ENCODE measurements around the gene EPB41L4B. TPM values are rescaled to one million over a fixed set of nuclear protein-coding genes. Genes with fewer than 3 reads are reported as not detected.

The EPB41L4B gene
- total and polyA plus RNA-seq, 2 of the 13 experiments (the other 11 are each of a cell fraction or from before 2014, with no cell fraction given): 17.6 to 22.1 TPM

GRCh38 chr9:109319017-109319625 is 1.7 kb downstream of the EPB41L4B start (continued):
- TF ChIP-seq HMGXB4 (CRISPR knock-in tag; IDR thresholded peaks at IDR 0.05; ENCODE audit: borderline replicate concordance in 1 of 2, low read depth in 1 of 2): peak in 1 of 2 experiments; percentile 40; a peak in 2 of 4 replicates
- no peak for TF ChIP-seq MED13 (CRISPR knock-in tag; IDR thresholded peaks at IDR 0.05)
- TF ChIP-seq CTCF (CRISPR knock-in tag; IDR thresholded peaks at IDR 0.05): no peak
- TF ChIP-seq SAFB2 (CRISPR knock-in tag; IDR thresholded peaks at IDR 0.05; ENCODE audit: borderline replicate concordance, low read depth): no peak
- TF ChIP-seq ARID4A (CRISPR knock-in tag; IDR thresholded peaks at IDR 0.05; ENCODE audit: borderline replicate concordance): peak; percentile 56; the same call in 1 of the 2 replicates
- TF ChIP-seq ZNF773 (CRISPR knock-in tag; IDR thresholded peaks at IDR 0.05; ENCODE audit: borderline replicate concordance): no peak
- TF ChIP-seq KDM5B (CRISPR knock-in tag; IDR thresholded peaks at IDR 0.05; ENCODE audit: borderline replicate concordance): no peak
- TF ChIP-seq TEAD2 (CRISPR knock-in tag; IDR thresholded peaks at IDR 0.05): no peak
- TF ChIP-seq SYNCRIP (IDR thresholded peaks at IDR 0.05; ENCODE audit: insufficient read depth, low read depth, low read length): no peak
- TF ChIP-seq THAP9 (CRISPR knock-in tag; IDR thresholded peaks at IDR 0.05; ENCODE audit: borderline replicate concordance): peak; percentile 19; the same call in 1 of the 2 replicates
- TF ChIP-seq ZMYM4 (CRISPR knock-in tag; IDR thresholded peaks at IDR 0.05): no peak
- TF ChIP-seq CEBPZ (IDR thresholded peaks at IDR 0.05; ENCODE audit: low read length): no peak
- peak; percentile 45; the same call in 1 of the 2 replicates for TF ChIP-seq ZFX (CRISPR knock-in tag; IDR thresholded peaks at IDR 0.05; ENCODE audit: low read depth)

All from HepG2 (cell line).